OCI-LY3 (cell line): ENCODE measurements around the gene TENM4.

Source experiments
- H2AFZ ChIP-seq: fragments of 200-600, 300-600 bp; shearing (Covaris generic); 2 replicates; pipeline ENCODE4 v1.6.0; 2014; ENCODE audit warnings: antibody characterized with exemption, low read depth, low read length
- H3K27ac ChIP-seq: fragments of 200-600, 300-600 bp; sonication (generic); 2 replicates; pipeline ENCODE4 v1.5.1; 2014; ENCODE audit warnings: mild to moderate bottlenecking, low read length, moderate library complexity, mixed read lengths
- H3K27me3 ChIP-seq: fragments of 200-600, 300-600 bp; sonication (generic); 2 replicates; pipeline ENCODE4 v1.6.1; 2014; ENCODE audit warnings: low read depth, low read length, mixed read lengths
- H3K36me3 ChIP-seq: fragments of 200-600, 300-600 bp; sonication (generic); replicated peaks from 2 replicates; pipeline ENCODE3; 2014; ENCODE audit warnings: low read depth, low read length, mixed read lengths
- H3K4me1 ChIP-seq: fragments of 300-600, 200-600 bp; sonication (generic); 2 replicates; pipeline ENCODE4 v1.6.1; 2014; ENCODE audit warnings: low read length, mixed read lengths
- H3K4me2 ChIP-seq: fragments of 200-600, 300-600 bp; sonication (generic); 2 replicates; pipeline ENCODE4 v1.6.1; 2014; ENCODE audit warnings: low read length, mixed read lengths
- H3K4me3 ChIP-seq: fragments of 300-600, 200-600 bp; sonication (generic); 2 replicates; pipeline ENCODE4 v1.5.1; 2014; ENCODE audit warnings: antibody characterized with exemption, mild to moderate bottlenecking, low read length, moderate library complexity
- H3K79me2 ChIP-seq: fragments of 300-600, 200-600 bp; shearing (Covaris generic); 2 replicates; pipeline ENCODE4 v1.6.1; 2014; ENCODE audit warnings: mild to moderate bottlenecking, low read length, mixed read lengths
- H3K9ac ChIP-seq: fragments of 300-600, 200-600 bp; shearing (Covaris generic); 2 replicates; pipeline ENCODE4 v1.6.0; 2014; ENCODE audit warnings: mild to moderate bottlenecking, low read length, moderate library complexity
- H3K9me3 ChIP-seq: fragments of 200-600, 300-600 bp; shearing (Covaris generic); 2 replicates; pipeline ENCODE4 v1.6.1; 2014; ENCODE audit warnings: low read length, mixed read lengths; ENCODE audit not compliant: insufficient read depth
- H4K20me1 ChIP-seq: fragments of 200-600, 300-600 bp; sonication (generic); 2 replicates; pipeline ENCODE4 v1.6.1; 2016; ENCODE audit warnings: low read length, mixed read lengths; ENCODE audit not compliant: insufficient read depth
- CTCF ChIP-seq: fragments of 200-600, 300-600 bp; sonication (generic); IDR thresholded peaks from 2 replicates; pipeline ENCODE4 v1.5.1; 2014; ENCODE audit warnings: antibody characterized with exemption, low read length, low read depth
- EZH2phosphoT487 ChIP-seq: fragments of 200-600 bp; shearing (Covaris generic); IDR thresholded peaks from 2 replicates; pipeline ENCODE4 v1.6.1; 2018; ENCODE audit warnings: antibody characterized with exemption, mixed run types, low read depth

The TENM4 gene

GRCh38 chr11:78990261-78990660, 450.6 kb downstream of the TENM4 start:
- no peak overlapping the region for H3K9ac ChIP-seq
- no peaks in the 10 kb centered on the region for H3K4me1 ChIP-seq
- H2AFZ ChIP-seq = no peak overlapping the region
- no peak overlapping the region for H3K4me3 ChIP-seq
- H3K27ac ChIP-seq = no peak overlapping the region
- no peaks in the 10 kb centered on the region for H3K36me3 ChIP-seq
- no peaks in the 10 kb centered on the region for H3K27me3 ChIP-seq
- no peaks in the 10 kb centered on the region for H3K9me3 ChIP-seq
- no peaks in the 10 kb centered on the region for H3K79me2 ChIP-seq
- H3K4me2 ChIP-seq = no peak overlapping the region
- no peaks in the 10 kb centered on the region for H4K20me1 ChIP-seq
- TF ChIP-seq CTCF (no peak), EZH2phosphoT487 (no peak)

GRCh38 chr11:78987748-78988147, 453.1 kb downstream of the TENM4 start:
- Histone ChIP-seq H2AFZ (no peak overlapping the region), H3K27ac (no peak overlapping the region), H3K27me3 (no peaks in the 10 kb centered on the region), H3K9ac (no peak overlapping the region), H3K4me3 (no peak overlapping the region), H3K79me2 (no peaks in the 10 kb centered on the region), H3K4me2 (no peak overlapping the region), H3K36me3 (no peaks in the 10 kb centered on the region), H3K4me1 (no peaks in the 10 kb centered on the region), H4K20me1 (no peaks in the 10 kb centered on the region; the same call in 1 of the 2 replicates), H3K9me3 (no peaks in the 10 kb centered on the region)
- TF ChIP-seq EZH2phosphoT487 = no peak
- no peak for TF ChIP-seq CTCF

GRCh38 chr11:78986305-78986704, 454.5 kb downstream of the TENM4 start:
- Histone ChIP-seq H3K9me3 (no peaks in the 10 kb centered on the region), H3K79me2 (no peaks in the 10 kb centered on the region), H4K20me1 (no peaks in the 10 kb centered on the region; the same call in 1 of the 2 replicates), H2AFZ (no peak overlapping the region), H3K4me1 (no peaks in the 10 kb centered on the region), H3K4me2 (no peak overlapping the region), H3K9ac (no peak overlapping the region), H3K27ac (no peak overlapping the region), H3K4me3 (no peak overlapping the region), H3K36me3 (no peaks in the 10 kb centered on the region), H3K27me3 (no peaks in the 10 kb centered on the region)
- TF ChIP-seq CTCF = no peak
- TF ChIP-seq EZH2phosphoT487 = no peak

GRCh38 chr11:78985663-78986062, 455.2 kb downstream of the TENM4 start:
- Histone ChIP-seq H3K4me3 (no peak overlapping the region), H3K9me3 (no peaks in the 10 kb centered on the region), H3K79me2 (no peaks in the 10 kb centered on the region), H2AFZ (no peak overlapping the region), H3K27ac (no peak overlapping the region), H3K27me3 (no peaks in the 10 kb centered on the region), H3K4me1 (no peaks in the 10 kb centered on the region), H3K36me3 (no peaks in the 10 kb centered on the region), H4K20me1 (no peaks in the 10 kb centered on the region; the same call in 1 of the 2 replicates), H3K4me2 (no peak overlapping the region), H3K9ac (no peak overlapping the region)
- TF ChIP-seq CTCF (no peak), EZH2phosphoT487 (no peak)
